Activated CD4-positive, alpha-beta T cell treated with anti-CD3 and anti-CD28 coated beads, Interleukin-2, Interleukin-4, amounts not matched to agents 100 ng/mL and 50 ng/mL, durations not matched to agents 16 hours and 8 hours (primary cell): ENCODE measurements around the gene PUS10.
"Not testable (repeated sequence)": the region's sequence is repeated elsewhere in the genome, so short reads cannot be mapped to it uniquely, and the experiment has no call there.

ENCODE experiments used
- DNase-seq: peaks from one replicate; pipeline ENCODE4 v3.0.0-alpha.2; 2020; ENCODE audit warnings: low spot score

PUS10 gene

DNA sequence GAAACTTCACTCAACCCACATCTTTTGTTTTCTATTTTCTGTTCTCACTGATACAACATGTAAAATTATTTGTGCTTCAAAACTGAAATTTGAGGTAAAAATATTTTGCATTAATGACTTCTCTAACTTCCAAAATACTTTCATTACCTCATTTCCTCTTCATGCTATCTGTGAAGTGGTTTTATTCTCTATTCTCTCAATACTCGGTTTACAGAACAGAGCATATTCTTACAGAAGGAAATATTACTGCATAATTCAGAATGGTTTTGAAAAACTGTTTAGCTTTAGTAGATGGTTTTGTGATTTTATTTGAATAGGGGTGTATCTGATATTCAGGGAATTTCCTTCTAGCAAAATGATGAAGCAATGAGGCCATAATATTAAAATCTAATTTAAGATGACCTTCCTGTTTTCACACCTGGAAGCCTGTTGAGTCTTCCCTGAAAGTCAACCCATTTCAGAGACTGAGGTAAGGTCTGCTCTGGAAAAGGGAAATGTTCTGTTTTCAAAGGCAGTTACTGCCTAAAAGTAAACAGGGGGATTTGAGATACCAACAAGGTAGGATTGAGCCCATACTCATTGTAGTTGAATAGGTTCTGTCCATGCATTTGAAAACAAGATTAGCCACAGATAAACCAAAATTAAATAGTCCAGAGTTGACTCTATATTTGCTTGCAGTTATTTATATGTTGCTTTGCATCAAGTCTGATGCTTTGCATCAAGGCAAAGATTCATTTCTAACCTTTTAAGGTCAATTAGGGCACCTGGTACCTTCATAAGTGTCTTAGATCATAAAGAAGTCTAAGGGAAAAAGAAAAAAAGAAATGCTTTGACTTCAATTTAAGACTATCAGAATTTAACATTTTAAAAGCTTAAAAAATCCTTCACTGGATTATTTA lies 51.3 kb downstream of the PUS10 start:
- no peak for DNase-seq

DNA sequence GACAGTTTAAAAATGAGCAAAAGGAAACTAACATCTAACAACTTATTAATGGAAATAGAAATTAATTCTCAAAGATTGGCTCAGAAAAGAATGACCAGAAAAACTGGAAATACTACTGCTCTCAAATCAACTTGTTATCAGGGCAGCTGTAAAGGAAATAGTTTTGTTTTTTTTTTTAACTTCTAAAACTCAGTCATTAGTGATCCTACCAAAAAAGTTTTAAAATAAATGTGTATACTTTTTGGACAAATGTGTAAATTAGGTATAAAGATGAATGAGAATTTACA lies 52.6 kb downstream of the PUS10 start:
- no peak for DNase-seq

DNA sequence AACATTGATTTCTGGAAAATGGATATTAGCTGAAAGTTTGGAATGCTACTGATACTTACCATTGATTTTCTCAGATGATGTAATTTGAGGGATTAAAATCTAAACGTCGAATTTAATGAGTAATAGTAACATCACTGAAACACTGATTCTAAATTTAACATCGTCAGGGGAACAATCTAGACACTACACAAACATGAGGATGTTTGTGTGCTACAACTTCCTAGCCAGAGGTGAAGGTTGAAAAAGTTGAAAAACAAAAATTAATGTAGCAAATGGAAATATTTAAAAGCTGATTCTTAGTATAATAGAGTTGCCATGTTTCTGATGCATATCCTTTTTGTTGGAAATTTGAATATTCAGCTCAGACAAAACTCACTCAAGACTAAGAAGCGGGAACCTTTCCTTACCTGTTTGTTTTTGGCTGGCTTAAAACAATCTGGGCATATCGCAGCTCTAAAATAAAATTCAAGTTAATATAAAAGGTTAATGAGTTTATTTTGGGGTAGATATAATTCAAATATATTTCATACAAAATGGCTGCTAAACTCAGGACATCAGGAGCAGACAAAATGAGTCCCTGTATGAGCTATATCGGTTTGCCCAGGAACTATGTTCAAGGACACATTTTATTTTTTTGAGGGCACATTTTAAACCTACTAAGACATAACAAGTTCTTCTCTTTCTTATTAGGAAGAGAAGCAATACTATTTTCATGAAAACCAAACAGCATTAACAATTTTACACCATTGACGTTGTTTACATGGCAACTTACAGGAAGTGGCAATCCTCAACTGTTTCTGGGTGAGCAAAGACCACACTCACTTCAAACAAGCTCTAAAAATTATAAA lies 53.2 kb downstream of the PUS10 start:
- peak; percentile 17 for DNase-seq

DNA sequence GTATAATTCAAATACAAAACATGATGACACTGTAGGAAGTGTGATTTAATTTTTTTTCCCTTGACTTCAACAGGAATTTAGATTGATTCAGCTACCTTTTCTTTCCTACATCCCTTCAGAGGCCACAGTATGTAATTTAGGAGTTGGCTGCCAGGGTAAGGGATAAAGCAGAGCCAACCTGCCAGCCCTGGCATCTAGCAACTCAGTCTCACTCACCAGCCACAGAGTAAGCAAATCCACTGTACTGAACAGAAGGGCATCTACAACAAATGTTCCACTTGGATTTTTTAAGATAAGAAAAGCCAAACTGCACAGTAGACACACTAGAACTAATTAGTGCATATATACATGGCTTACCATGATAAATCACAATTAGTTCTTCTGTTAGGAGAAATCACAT lies 54.9 kb downstream of the PUS10 start:
- DNase-seq: no peak

DNA sequence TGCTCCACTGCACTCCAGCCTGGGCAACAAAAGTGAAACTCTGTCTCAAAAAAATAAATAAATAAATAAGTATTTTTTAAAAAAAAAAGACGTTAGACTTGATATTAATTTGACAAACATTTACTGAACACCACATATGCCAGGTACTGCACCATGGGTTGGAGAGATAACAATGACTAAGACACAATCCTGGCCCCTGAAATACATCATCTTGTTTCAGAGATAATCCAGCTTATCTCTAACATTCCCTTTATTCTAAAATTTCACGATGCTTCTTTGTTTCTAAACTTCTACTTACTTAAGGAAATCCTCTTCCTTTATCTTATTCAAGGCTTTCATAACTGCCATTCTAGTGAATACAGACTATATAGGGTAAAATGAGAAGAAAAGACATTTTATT lies 55.5 kb downstream of the PUS10 start:
- DNase-seq: no peak

DNA sequence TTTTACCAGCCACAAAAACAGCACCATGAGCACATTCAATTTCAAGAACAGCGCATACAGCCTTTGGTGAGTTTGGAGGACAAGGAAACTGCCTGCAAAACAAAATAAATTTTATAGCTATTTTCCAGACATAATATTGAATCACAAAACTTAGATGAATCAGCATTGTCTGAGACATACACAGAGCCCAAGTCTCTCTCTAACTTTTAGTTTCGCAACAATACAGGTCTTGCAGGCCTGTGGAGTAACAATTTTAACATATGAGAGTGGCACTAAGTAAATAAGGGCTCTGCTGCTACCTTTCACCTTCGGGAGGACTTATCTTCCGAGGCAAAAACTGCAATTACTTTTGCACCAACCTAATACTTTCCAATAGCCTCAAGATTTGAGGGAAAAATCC lies 56.6 kb downstream of the PUS10 start:
- DNase-seq: no peak

DNA sequence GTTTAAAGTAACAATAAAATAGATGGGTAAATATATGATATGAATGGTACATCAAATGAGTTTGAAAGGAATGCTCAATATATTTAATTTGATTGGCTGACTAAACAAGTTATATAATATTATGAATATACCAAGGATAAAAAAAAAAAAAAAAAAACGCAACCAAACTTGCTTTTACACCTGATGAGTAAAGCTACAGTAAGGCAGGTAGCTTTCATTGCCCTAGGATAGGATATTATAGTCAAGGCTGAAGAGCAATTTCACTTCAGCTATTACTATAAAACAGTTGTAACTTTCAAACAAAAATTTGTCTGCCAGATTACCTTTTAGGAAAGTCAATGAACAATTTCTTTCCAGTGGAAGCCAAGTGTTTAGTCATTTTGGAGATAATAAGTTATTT lies 57.3 kb downstream of the PUS10 start:
- no peak for DNase-seq

DNA sequence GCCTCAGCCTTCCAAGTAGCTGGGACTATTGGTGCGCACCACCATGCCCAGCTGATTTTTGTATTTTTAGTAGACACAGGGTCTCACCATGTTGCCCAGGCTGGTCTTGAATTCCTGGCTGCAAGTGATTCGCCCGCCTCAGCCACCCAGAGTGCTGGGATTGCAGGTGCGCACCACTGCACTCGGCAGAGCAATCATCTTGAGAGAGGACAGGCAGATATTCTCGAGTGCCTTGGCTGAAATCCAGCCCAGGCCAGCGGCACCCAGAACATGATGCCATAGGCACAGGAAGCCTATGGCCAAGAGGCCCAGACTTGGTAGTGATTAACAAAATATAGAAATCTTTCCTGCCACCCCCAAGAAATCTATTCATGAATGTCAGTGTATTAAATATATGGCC lies 58.6 kb downstream of the PUS10 start:
- DNase-seq: no peak

DNA sequence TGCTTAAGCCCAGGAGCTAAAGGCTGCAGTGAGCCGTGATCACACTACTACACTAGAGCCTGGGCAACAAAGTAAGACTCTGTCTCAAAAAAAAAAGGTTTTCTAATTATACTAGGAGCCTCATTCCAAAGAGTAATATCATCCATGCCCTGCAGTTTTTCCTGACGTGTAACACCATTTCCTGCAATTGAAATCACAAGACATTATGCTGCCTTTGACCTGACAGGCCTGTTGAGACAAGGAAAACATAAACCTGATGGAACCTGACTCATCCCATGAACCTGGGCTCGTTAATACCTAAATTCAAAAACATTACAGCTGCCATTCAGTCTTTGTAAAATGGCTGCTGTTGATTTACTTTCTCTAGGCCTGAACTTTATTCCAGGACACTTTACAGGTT lies 59.3 kb downstream of the PUS10 start:
- DNase-seq: no peak

DNA sequence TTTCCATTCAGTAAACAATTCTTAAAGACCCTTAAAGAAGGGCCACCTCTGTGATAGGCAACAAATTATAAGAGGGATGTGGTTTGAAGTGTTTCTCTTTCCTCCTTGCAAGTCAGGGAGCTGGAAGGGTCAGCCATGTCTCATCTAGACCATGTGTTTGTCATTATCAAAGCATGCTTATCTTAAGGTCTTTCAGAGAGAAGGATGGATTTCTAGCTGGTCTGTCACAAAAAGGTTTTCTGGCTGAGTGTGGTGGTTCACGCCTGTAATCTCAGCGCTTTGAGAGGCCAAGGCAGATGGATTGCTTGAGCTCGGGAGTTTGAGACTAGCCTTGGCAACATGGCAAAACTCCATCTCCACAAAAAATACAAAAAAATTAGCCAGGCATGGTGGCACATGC lies 59.7 kb downstream of the PUS10 start:
- no peak for DNase-seq

DNA sequence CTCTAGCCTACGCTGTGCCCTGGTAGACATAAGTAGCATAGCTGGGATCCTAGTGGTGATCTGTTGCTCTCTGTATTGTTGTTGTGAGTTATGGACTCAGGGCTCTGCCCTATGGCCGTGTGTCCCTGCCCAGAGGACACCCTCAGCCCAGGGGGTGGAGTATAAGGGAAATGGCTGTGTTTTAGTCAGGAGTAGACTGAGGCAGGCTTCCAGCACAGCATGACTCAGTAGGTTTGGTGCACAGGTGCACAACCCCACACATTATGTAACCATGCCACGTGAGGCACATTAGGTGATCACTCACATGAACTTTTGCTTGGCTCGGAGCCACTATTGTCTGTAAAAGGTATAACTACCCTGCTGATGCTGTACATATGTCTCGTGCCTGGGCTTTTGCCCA lies 60.4 kb downstream of the PUS10 start:
- DNase-seq: no peak

DNA sequence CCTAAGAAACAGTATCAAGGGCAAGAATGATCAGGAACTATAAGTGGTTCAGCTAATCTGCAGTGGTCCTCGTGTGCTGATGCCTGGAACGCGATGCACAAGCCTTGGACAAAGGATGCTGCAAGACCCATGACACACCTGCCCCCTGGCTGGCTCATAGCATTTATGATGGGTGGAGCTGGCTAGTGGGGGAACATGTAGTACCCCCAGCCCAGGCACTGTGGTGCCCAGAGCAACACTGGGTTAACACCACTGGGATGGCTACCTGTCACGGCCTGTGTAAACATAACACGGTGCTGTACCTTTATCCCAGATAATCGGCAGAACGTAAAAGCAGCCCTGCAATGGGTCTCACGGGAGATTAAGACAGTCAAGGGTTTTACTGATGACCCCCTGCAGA lies 60.8 kb downstream of the PUS10 start:
- no peak for DNase-seq

DNA sequence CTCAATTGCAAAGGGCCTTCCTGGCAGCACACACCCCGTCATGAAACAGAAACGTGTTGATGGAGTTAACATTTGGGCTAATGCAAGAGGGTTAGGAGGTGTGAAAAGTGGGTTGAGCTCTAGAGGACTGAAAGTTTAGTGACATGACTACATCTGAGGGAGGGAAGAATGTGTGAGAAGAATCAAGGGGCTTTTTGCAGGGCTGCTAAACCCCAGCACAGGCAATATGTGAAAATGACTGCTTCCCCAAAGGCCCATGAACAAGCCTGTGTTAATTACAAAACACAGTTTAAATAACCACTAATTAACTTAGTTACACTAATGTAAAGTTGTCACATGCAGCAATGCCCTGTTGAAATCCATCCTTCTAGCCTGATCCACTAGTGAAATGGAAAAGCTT lies 63.9 kb downstream of the PUS10 start:
- no peak for DNase-seq

DNA sequence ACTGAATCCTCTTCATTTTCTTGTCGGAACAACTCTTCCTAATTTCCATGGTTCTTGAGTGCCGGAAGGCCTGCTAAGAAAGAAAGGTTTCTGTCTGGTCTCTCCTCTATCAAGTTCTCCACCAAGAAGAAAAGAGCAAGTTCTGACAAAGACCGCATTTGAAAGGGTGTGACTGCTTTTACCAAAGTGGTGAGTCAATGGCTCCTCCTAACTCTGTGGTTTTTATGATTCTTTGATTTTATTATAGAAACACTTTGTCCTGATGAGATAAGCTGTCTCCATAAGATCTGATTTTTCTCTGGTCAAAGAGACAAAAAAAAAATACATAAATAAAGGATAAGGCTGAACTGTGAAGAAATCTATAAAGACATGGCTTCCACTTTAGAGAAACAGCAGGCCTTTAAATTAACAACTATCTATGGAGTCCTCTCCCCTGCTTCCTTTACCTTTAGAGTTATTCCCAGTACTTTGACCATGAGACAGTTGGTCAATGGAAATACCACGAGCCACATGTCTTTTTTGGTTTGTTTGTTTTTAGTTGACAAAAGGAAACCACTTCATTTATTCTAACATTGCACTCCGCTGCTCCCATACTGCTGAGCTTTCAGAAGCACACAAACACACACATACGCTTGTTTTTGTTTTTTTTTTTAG lies 69.0 kb downstream of the PUS10 start:
- no peak for DNase-seq

DNA sequence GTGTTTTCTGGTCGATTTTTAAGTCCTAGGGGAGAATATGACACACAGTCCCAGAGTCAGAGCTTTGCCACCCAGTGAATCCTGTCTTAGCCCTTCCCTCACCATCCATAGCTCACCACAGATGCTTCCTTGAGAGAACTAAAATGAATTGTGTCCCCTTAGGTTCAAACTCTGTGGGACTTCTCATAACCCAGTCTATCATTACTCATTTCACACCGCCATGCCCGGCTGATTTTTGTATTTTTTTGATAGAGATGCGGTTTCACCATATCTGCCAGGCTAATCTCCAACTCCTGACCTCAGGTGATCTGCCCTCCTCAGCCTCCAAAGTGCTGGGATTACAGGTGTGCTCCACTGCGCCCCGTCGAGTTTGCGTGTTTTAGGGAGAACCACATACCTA lies 69.9 kb downstream of the PUS10 start:
- DNase-seq: no peak

DNA sequence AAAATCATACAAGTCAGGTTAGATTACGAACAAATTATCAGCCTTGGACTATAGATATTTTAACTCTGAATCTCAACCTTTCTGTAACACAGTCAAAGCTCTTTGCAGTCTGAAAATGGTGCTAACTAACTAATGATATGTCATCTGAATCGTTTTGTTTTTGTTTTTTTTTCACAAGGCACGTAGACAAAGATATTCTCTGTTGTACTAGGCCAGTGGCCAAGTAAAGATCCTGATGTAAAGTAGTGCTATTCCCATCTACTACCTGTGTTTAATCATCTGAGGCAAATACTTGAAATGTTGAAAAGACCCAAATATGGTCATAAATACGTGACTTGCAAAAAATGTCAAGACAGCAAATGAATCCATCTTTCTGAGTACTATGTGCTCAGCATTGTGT lies 71.0 kb downstream of the PUS10 start:
- no peak for DNase-seq

DNA sequence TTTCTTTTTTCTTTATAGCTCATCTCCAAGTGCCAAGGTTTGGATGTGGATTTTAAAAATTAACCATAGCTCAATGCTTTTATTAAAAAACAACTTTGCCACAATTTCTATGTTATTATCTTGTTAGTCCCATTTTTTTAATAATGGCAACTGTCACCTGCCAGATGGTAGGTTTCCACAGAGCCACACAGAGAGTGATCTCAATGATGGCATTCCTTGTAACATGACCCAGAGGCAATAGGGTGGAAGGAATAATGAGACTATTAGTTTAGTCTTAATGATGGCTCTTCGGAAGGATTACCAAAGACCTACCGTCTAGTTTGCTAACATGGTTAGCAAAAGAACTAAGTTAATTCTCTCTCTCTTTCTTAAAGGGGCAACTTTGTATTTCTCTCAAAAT lies 72.7 kb downstream of the PUS10 start:
- no peak for DNase-seq

DNA sequence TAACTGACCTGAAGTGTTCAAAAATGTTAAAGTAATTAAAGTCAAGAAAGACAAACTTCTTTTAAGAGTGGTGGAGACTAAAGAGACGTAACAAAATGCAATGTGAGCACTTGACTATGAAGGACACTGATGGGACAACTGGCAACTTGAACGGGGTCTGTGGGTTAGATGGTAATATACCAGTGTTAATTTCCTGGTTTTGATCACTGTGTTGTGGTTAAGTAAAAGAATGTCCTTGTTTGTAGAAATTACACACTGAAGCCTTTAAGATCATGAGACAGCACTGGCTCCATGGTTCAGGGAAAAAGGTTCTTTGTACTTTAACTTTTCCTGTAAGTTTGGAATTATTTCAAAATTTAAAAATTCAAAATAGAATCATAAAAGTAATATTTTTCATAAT lies 78.4 kb downstream of the PUS10 start:
- no peak for DNase-seq

DNA sequence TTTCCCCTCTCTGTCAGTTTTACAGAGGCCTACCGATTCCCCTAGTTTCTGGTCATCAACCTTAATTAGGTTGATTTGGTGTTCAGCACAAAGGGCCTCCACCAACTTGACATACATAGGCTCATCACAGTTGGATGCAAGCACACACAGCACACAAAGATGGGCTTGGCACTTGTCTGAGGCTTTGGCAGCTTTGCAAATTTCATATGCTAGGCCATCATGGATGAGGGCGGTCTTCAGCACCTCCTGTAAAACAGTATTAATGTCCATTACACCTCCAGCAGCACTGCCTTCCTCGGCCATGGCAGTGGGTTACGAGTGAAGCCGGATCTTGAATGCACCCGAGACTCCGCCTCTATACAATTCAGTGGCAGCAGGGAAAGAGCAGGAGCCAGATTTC lies 79.8 kb downstream of the PUS10 start:
- no peak for DNase-seq

DNA sequence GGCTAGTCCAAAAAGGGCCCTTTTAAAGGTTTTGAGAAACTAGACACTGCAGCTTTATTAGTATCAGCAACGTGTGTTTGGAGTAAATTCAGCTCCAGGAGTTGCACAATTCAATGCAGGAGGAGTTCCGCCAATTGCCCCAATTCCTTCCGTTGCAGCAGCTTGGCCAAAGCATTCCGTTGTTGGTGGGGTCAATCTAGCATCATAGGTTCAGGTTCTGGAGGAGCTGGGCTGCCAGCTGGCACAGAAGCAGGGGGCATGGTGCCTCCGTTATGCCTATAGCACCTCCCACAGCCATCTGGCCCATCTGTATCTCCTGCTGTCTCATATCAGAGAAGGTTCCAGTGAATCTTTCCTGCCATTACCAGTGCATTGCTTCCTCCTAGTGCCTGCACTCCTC lies 81.3 kb downstream of the PUS10 start:
- no peak for DNase-seq

DNA sequence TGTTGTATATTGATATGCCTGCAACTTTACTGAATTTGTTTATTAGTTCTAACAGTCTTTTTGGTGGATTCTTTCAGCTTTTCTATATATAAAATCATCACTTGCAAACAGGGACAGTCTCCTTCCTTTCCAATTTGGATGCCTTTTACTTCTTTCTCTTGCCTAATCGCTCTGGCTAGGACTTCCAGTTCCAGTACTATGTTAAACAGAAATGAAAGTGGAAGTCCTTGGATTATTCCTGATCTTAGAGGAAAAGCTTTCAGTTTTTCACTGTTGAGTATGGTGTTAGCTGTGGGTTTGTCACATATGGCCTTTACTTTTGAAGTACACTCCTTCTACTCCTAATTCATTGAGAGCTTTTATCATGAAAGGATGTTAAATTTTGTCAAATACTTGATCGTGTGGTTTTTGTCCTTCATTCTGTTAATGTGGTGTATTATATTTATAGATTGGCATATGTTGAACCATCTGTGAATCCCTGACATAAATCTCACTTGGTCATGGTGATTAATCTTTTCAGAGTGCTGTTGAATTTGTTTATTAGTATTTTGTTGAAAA lies 83.8 kb downstream of the PUS10 start:
- no peak for DNase-seq

DNA sequence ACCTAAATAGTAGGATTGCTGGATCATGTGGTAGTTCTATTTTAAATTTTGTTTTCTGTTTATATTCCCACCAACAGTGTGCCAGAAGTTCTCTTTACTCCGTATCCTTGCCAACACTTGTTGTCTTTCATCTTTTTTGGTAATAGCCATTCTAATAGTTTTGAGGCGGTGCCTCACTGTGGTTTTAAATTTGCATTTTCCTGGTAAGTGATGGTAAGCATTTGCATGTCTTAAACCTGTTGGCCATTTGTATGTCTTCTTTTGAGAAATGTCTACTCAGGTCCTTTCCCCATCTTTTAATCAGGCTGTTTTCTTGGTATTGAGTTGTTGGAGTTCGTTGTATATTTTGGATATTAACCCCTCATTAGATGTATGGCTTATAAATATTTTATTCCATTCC lies 85.1 kb downstream of the PUS10 start:
- no peak for DNase-seq

DNA sequence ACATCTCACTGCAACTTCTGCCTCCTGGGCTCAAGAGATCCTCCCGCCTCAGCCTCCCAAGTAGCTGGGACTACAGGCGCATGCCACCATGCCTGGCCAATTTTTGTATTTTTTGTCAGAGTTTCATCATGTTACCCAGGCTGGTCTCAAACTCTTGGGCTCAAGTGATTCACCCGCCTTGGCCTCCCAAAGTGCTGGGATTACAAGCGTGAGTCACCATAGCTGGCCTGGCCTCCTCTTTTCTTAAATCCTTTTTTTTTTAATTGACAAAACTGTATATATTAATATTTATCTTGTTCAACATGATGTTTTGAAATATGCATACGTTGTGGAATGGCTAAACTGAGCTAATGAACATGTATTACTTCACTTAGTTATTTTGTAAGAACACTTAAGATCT lies 86.0 kb downstream of the PUS10 start:
- DNase-seq: not testable (repeated sequence)
